WTC11 (cell line): ENCODE results near the gene BMP7. TPM values are rescaled to one million over a fixed set of nuclear protein-coding genes. Genes with fewer than 3 reads are reported as not detected.
A peak's percentile ranks its signal among the peaks of the same experiment; 100 is the strongest.

Source experiments
- ATAC-seq: fragments of 200-7000 bp; cut with Tn5 transposase; 2 replicates; pipeline ENCODE4 v1.10.0; 2021; ENCODE audit warnings: mild to moderate bottlenecking, moderate library complexity
- CTCF ChIA-PET: fragments of 300-600 bp; sonication (Branson Sonifier 250); formaldehyde crosslinking; loops from one replicate; lab custom pipeline; 2021; ENCODE audit warnings: antibody characterized with exemption; lab: Charles Lee
- POLR2A ChIA-PET: fragments of 350-600 bp; sonication (Branson Sonifier 250); formaldehyde crosslinking; loops from one replicate; lab custom pipeline; 2021; ENCODE audit warnings: antibody characterized with exemption; lab: Charles Lee
- DNase-seq: peaks from one replicate; pipeline ENCODE4 v3.0.0; 2021; ENCODE audit warnings: low spot score
- H3K27ac Mint-ChIP-seq: 2 replicates; pipeline ENCODE4 v1.8.0; 2021; ENCODE audit warnings: mixed read lengths
- H3K27me3 Mint-ChIP-seq: 2 replicates; pipeline ENCODE4 v1.8.0; 2021; ENCODE audit warnings: low read depth, mild to moderate bottlenecking, moderate library complexity, mixed read lengths
- H3K36me3 Mint-ChIP-seq: 2 replicates; pipeline ENCODE4 v1.8.0; 2021; ENCODE audit warnings: mixed read lengths
- H3K4me1 Mint-ChIP-seq: 2 replicates; pipeline ENCODE4 v1.8.0; 2022; ENCODE audit warnings: mixed read lengths
- H3K4me3 Mint-ChIP-seq: 2 replicates; pipeline ENCODE4 v1.8.0; 2021; ENCODE audit warnings: mild to moderate bottlenecking, moderate library complexity, mixed read lengths
- H3K9me3 Mint-ChIP-seq: 2 replicates; pipeline ENCODE4 v1.8.0; 2021; ENCODE audit warnings: mixed read lengths
- ATF2 ChIP-seq: sonication (generic); formaldehyde crosslinking; IDR thresholded peaks from 2 replicates; pipeline ENCODE4 v1.8.1; 2022; ENCODE audit warnings: low read depth, missing genetic modification reagents, borderline replicate concordance
- CBFB ChIP-seq: sonication (generic); formaldehyde crosslinking; IDR thresholded peaks from 2 replicates; pipeline ENCODE4 v1.8.1; 2022; ENCODE audit warnings: mild to moderate bottlenecking, low read depth, missing genetic modification reagents
- CREM ChIP-seq: sonication (generic); formaldehyde crosslinking; IDR thresholded peaks from 2 replicates; pipeline ENCODE4 v1.8.1; 2022; ENCODE audit warnings: mild to moderate bottlenecking, missing genetic modification reagents, moderate library complexity
- E2F5 ChIP-seq: sonication (generic); formaldehyde crosslinking; IDR thresholded peaks from 2 replicates; pipeline ENCODE4 v1.8.1; 2022; ENCODE audit warnings: mild to moderate bottlenecking, moderate library complexity, missing genetic modification reagents
- ELF4 ChIP-seq: sonication (generic); formaldehyde crosslinking; IDR thresholded peaks from 2 replicates; pipeline ENCODE4 v1.8.1; 2022; ENCODE audit warnings: low read depth, mild to moderate bottlenecking, moderate library complexity, missing genetic modification reagents
- ETV6 ChIP-seq: sonication (generic); formaldehyde crosslinking; IDR thresholded peaks from 2 replicates; pipeline ENCODE4 v1.8.1; 2022; ENCODE audit warnings: mild to moderate bottlenecking, missing genetic modification reagents
- FOXP1 ChIP-seq: sonication (generic); formaldehyde crosslinking; IDR thresholded peaks from 2 replicates; pipeline ENCODE4 v1.8.0; 2022; ENCODE audit warnings: missing genetic modification reagents, mild to moderate bottlenecking, moderate library complexity, borderline replicate concordance
- HMGXB4 ChIP-seq: sonication (generic); formaldehyde crosslinking; IDR thresholded peaks from 2 replicates; pipeline ENCODE4 v1.8.1; 2023; ENCODE audit warnings: mild to moderate bottlenecking, moderate library complexity, missing genetic modification reagents
- JUN ChIP-seq: sonication (generic); formaldehyde crosslinking; IDR thresholded peaks from 2 replicates; pipeline ENCODE4 v1.8.0; 2023; ENCODE audit warnings: mild to moderate bottlenecking, missing genetic modification reagents
- MLX ChIP-seq: sonication (generic); formaldehyde crosslinking; IDR thresholded peaks from 2 replicates; pipeline ENCODE4 v1.8.1; 2023; ENCODE audit warnings: mild to moderate bottlenecking, missing genetic modification reagents, moderate library complexity
- MXD4 ChIP-seq: fragments of 250-450 bp; sonication (Bioruptor Pico); IDR thresholded peaks from 2 replicates; pipeline ENCODE4 v1.8.0; 2021; ENCODE audit warnings: mild to moderate bottlenecking, moderate library complexity, borderline replicate concordance
- NFE2L1 ChIP-seq: sonication (generic); formaldehyde crosslinking; IDR thresholded peaks from 2 replicates; pipeline ENCODE4 v1.8.1; 2023; ENCODE audit warnings: missing genetic modification reagents
- NR1H2 ChIP-seq: sonication (generic); formaldehyde crosslinking; IDR thresholded peaks from 2 replicates; pipeline ENCODE4 v1.9.0; 2021; ENCODE audit warnings: mild to moderate bottlenecking, moderate library complexity, missing genetic modification reagents
- PRDM15 ChIP-seq: sonication (generic); formaldehyde crosslinking; IDR thresholded peaks from 2 replicates; pipeline ENCODE4 v1.8.0; 2022; ENCODE audit warnings: missing genetic modification reagents
- RELA ChIP-seq: sonication (generic); formaldehyde crosslinking; IDR thresholded peaks from 2 replicates; pipeline ENCODE4 v1.8.1; 2022; ENCODE audit warnings: missing genetic modification reagents, mild to moderate bottlenecking, borderline replicate concordance
- SMAD3 ChIP-seq: sonication (generic); formaldehyde crosslinking; IDR thresholded peaks from 2 replicates; pipeline ENCODE4 v1.8.0; 2022; ENCODE audit warnings: missing genetic modification reagents, mild to moderate bottlenecking, borderline replicate concordance
- SP1 ChIP-seq: sonication (generic); formaldehyde crosslinking; conservative IDR thresholded peaks from 2 replicates; pipeline ENCODE4 v1.8.1; 2022; ENCODE audit warnings: missing genetic modification reagents
- TEAD1 ChIP-seq: sonication (generic); formaldehyde crosslinking; IDR thresholded peaks from 2 replicates; pipeline ENCODE4 v1.8.0; 2022; ENCODE audit warnings: mild to moderate bottlenecking, missing genetic modification reagents
- TP53 ChIP-seq: sonication (generic); formaldehyde crosslinking; IDR thresholded peaks from 2 replicates; pipeline ENCODE4 v1.8.1; 2023; ENCODE audit warnings: mild to moderate bottlenecking, missing genetic modification reagents
- USF1 ChIP-seq: sonication (generic); formaldehyde crosslinking; IDR thresholded peaks from 2 replicates; pipeline ENCODE4 v1.8.0; 2022; ENCODE audit warnings: mild to moderate bottlenecking, missing genetic modification reagents
- USF2 ChIP-seq: sonication (generic); formaldehyde crosslinking; IDR thresholded peaks from 2 replicates; pipeline ENCODE4 v1.8.1; 2023; ENCODE audit warnings: mild to moderate bottlenecking, missing genetic modification reagents, moderate library complexity
- ZBTB43 ChIP-seq: sonication (generic); formaldehyde crosslinking; IDR thresholded peaks from 2 replicates; pipeline ENCODE4 v1.8.1; 2023; ENCODE audit warnings: mild to moderate bottlenecking, missing genetic modification reagents
- ZNF138 ChIP-seq: sonication (generic); formaldehyde crosslinking; conservative IDR thresholded peaks from 2 replicates; pipeline ENCODE4 v1.8.1; 2022; ENCODE audit warnings: mild to moderate bottlenecking, moderate library complexity, missing genetic modification reagents
- ZSCAN18 ChIP-seq: fragments of 250-450 bp; sonication (Bioruptor Pico); IDR thresholded peaks from 2 replicates; pipeline ENCODE4 v2.1.2; 2022; ENCODE audit warnings: mild to moderate bottlenecking, moderate library complexity
- total RNA-seq: library from RNA; stranded (reverse); gene quantifications from 3 replicates; pipeline ENCODE4 v1.2.3, GENCODE V29; 2021

Gene BMP7
- total RNA-seq, 1 experiment from 2014 or later, result 40.7 TPM

GRCh38 chr20:57265336-57265996 lies 975 bp downstream of the BMP7 start:
- H3K4me1 Mint-ChIP-seq, result peaks cover 73% of the 10 kb centered on the region
- TF ChIP-seq ZBTB43 (CRISPR knock-in tag) (no peak), PRDM15 (no peak), USF1 (peak; percentile 68; the same call in 1 of the 2 replicates), RELA (CRISPR knock-in tag) (0 out of 2 replicates have a peak, but pooled peaks have one; percentile 5), TP53 (CRISPR knock-in tag) (no peak), E2F5 (CRISPR knock-in tag) (0 out of 2 replicates have a peak, but pooled peaks have one; percentile 8), ELF4 (CRISPR knock-in tag) (no peak), ATF2 (no peak), SMAD3 (no peak), ZNF138 (CRISPR knock-in tag) (no peak), MXD4 (CRISPR knock-in tag) (no peak), JUN (CRISPR knock-in tag) (no peak), FOXP1 (CRISPR knock-in tag) (no peak), ETV6 (CRISPR knock-in tag) (0 out of 2 replicates have a peak, but pooled peaks have one; percentile 46), SP1 (no peak), HMGXB4 (CRISPR knock-in tag) (0 out of 2 replicates have a peak, but pooled peaks have one; percentile 37), TEAD1 (no peak), MLX (CRISPR knock-in tag) (no peak), NFE2L1 (peak; percentile 46; the same call in 1 of the 2 replicates), USF2 (CRISPR knock-in tag) (peak; percentile 69), CBFB (CRISPR knock-in tag) (no peak), CREM (CRISPR knock-in tag) (0 out of 2 replicates have a peak, but pooled peaks have one; percentile 21), NR1H2 (CRISPR knock-in tag) (no peak), ZSCAN18 (CRISPR knock-in tag) (no peak)
- ChIA-PET CTCF (interaction anchor here (0.7 to 1.6 kb wide), 4 partner anchors 23 to 176 kb away, joined by 3 to 4 read pairs (median 4); partner anchors contain the start of gene SPO11), POLR2A (interaction anchor here (1.2 kb wide), 1 partner anchor 17 kb away, joined by 3 read pairs; no protein-coding TSS in a partner anchor)
- DNase-seq (no peak), ATAC-seq (peak; percentile 1; the same call in 1 of the 2 replicates)
- no peaks in the 10 kb centered on the region for H3K36me3 Mint-ChIP-seq
- H3K27ac Mint-ChIP-seq, result no peak overlapping the region
- no peaks in the 10 kb centered on the region for H3K9me3 Mint-ChIP-seq
- peak overlapping the region; percentile 85 for H3K4me3 Mint-ChIP-seq
- H3K27me3 Mint-ChIP-seq, result peaks cover 85% of the 10 kb centered on the region
